ENCODE results near the gene RDH11.
A peak's percentile ranks its signal among the peaks of the same experiment; 100 is the strongest.
"Not testable (repeated sequence)": the region's sequence is repeated elsewhere in the genome, so short reads cannot be mapped to it uniquely, and the experiment has no call there.

Gene RDH11

GRCh38 chr14:67703997-67704396 lies 8.4 kb upstream of the RDH11 start:
- DNase-seq = no peak

- DNase-seq = not testable (repeated sequence)
Measured at GRCh38 chr14:67701492-67701891, 5.9 kb upstream of the RDH11 start, which contains the start of gene RDH12. Gene RDH12 (plus strand): TSS chr14:67701886. CDS start chr14:67722643, 20,757 bp downstream.

- DNase-seq = no peak
Measured at GRCh38 chr14:67698179-67698578, 2.6 kb upstream of the RDH11 start.

GRCh38 chr14:67697006-67697405 lies 1.4 kb upstream of the RDH11 start:
- DNase-seq = no peak

- peak; percentile 49 for DNase-seq
Measured at GRCh38 chr14:67694791-67695393, 672 bp downstream of the RDH11 start.

- no peak for DNase-seq
Measured at GRCh38 chr14:67690011-67690410, 5.6 kb downstream of the RDH11 start.

- DNase-seq = no peak
Measured at GRCh38 chr14:67683842-67684241, 11.7 kb downstream of the RDH11 start.

GRCh38 chr14:67680941-67681340 lies 14.6 kb downstream of the RDH11 start:
- no peak for DNase-seq

- no peak for DNase-seq
Measured at GRCh38 chr14:67680121-67680602, 15.4 kb downstream of the RDH11 start.

GRCh38 chr14:67679006-67679405 lies 16.6 kb downstream of the RDH11 start:
- no peak for DNase-seq

- DNase-seq = no peak
Measured at GRCh38 chr14:67675219-67675582, 20.4 kb downstream of the RDH11 start.

- peak; percentile 34 for DNase-seq
Measured at GRCh38 chr14:67674480-67675218, 20.9 kb downstream of the RDH11 start, which contains the start of gene VTI1B. Gene VTI1B (minus strand): TSS chr14:67674632. CDS start chr14:67674489, 143 bp downstream.

- peak; percentile 9 for DNase-seq
Measured at GRCh38 chr14:67674139-67674479, 21.5 kb downstream of the RDH11 start.

GRCh38 chr14:67673451-67673850 lies 22.1 kb downstream of the RDH11 start:
- DNase-seq = no peak

- no peak for DNase-seq
Measured at GRCh38 chr14:67668559-67668958, 27.0 kb downstream of the RDH11 start.

- peak; percentile 8 for DNase-seq
Measured at GRCh38 chr14:67666750-67667449, 28.7 kb downstream of the RDH11 start.

GRCh38 chr14:67665868-67666267 lies 29.7 kb downstream of the RDH11 start:
- no peak for DNase-seq

GRCh38 chr14:67663633-67664032 lies 31.9 kb downstream of the RDH11 start:
- DNase-seq = no peak

GRCh38 chr14:67653651-67654280 lies 41.8 kb downstream of the RDH11 start:
- DNase-seq = no peak

GRCh38 chr14:67652189-67652588 lies 43.4 kb downstream of the RDH11 start:
- no peak for DNase-seq

GRCh38 chr14:67650694-67651093 lies 44.9 kb downstream of the RDH11 start:
- DNase-seq = no peak

GRCh38 chr14:67650151-67650550 lies 45.4 kb downstream of the RDH11 start:
- no peak for DNase-seq

- DNase-seq = no peak
Measured at GRCh38 chr14:67646131-67646530, 49.4 kb downstream of the RDH11 start.

Measured in NCI-H2029 (cell line).